Upper lobe of left lung (tissue), 6 donors: ENCODE data around the gene PARP12. TPM values are rescaled to one million over a fixed set of nuclear protein-coding genes. Genes with fewer than 3 reads are reported as not detected.

Source experiments
- ATAC-seq, 2 donors: fragments of 200-7000 bp; cut with Tn5 transposase; one replicate each; pipeline ENCODE4 v1.9.1; 2022; ENCODE audit warnings: mild to moderate bottlenecking in 2 of 2, moderate library complexity in 2 of 2; ENCODE audit not compliant: low FRiP score in 2 of 2
- DNase-seq, 2 donors: peaks; one replicate each; pipeline ENCODE4 v3.0.0-alpha.2; 2019 to 2020
- H3K27ac ChIP-seq, 4 donors: fragments of 200-600 bp; sonication (generic); one replicate each; pipeline ENCODE4 v1.5.1; 2016 to 2019
- H3K27me3 ChIP-seq, 4 donors: fragments of 200-600 bp; sonication (generic); one replicate each; pipeline ENCODE4 v1.5.1; 2017 to 2019
- H3K36me3 ChIP-seq, 4 donors: fragments of 200-600 bp; sonication (generic); one replicate each; pipeline ENCODE4 v1.5.1; 2016 to 2019
- H3K4me1 ChIP-seq, 4 donors: fragments of 200-600 bp; sonication (generic); one replicate each; pipeline ENCODE4 v1.5.1; 2018 to 2019
- H3K4me3 ChIP-seq, 4 donors: fragments of 200-600 bp; sonication (generic); one replicate each; pipeline ENCODE4 v1.5.1; 2017 to 2019; ENCODE audit warnings: mild to moderate bottlenecking in 2 of 4, moderate library complexity in 1 of 4
- H3K9me3 ChIP-seq, 4 donors: fragments of 200-600 bp; sonication (generic); one replicate each; pipeline ENCODE4 v1.5.1; 2018 to 2019
- EP300 ChIP-seq, 4 donors: sonication (generic); formaldehyde crosslinking; IDR thresholded peaks; one replicate each; pipeline ENCODE4 v1.5.1; 2017; ENCODE audit warnings: antibody characterized with exemption in 4 of 4, control low read depth in 2 of 4
- POLR2A ChIP-seq, 4 donors: fragments of 450-650 bp; IDR thresholded peaks; one replicate each; pipeline ENCODE4 v1.5.1; 2016 to 2017; ENCODE audit warnings: antibody characterized with exemption in 4 of 4, mild to moderate bottlenecking in 2 of 4
- POLR2AphosphoS5 ChIP-seq, 2 donors: sonication (generic); formaldehyde crosslinking; IDR thresholded peaks; one replicate each; pipeline ENCODE4 v1.5.1; 2017; ENCODE audit warnings: antibody characterized with exemption in 2 of 2
- WGBS, 2 donors: methylation state at CpG; one replicate each; pipeline ENCODE4 v1.1.5; 2017 to 2018; 5-methylcytosine and 5-hydroxymethylcytosine counted together
- total RNA-seq, 6 donors: library from RNA; depleted of rRNA in 4 of 6; stranded (reverse); fragments of >200 nt in 4 of 6; gene quantifications; one replicate each; pipeline versions ENCODE4 v1.1.0 to v1.2.1, GENCODE V29; 2016 to 2021
- TF ChIP-seq, protein P1 (sequence below), 6 experiments: fragments of 450-650 bp in 4 of 6; fragments of 200-600 bp in 2 of 6; sonication (generic) in 2 of 6; IDR thresholded peaks; one replicate each; pipeline ENCODE4 v1.5.1; 2016 to 2019; ENCODE audit warnings: antibody characterized with exemption in 6 of 6
- donor health status: DM: no; HTN: no; CAD: no; lungs with moderate emphysema.
- donor health status: DM: no; HTN: yes; CAD: no; lungs with severe emphysema.

PARP12 gene
- total RNA-seq, 6 donors from 2014 or later, result 74.8 to 151 (median 100) TPM

DNA sequence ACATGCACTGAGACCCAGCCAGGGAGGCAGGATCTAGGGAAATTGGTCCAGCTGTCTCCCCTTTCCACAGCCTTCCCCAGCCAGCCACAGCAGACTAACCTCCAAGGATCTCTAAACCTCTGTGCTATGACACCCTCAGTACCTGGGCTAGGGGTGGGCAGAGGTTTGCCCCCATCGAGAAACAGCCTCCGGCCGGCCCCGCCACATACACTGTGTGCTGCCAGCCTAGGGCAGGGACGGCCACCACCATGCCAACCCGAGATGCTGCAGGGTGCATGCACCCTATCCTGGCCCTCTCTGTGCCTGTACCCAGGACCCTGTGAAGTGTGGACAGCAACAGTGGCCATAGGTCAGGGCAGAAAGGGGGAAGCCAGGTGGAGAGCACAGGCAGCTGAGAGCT is 58.1 kb downstream of the PARP12 start:
- TF ChIP-seq POLR2AphosphoS5 (IDR thresholded peaks at IDR 0.05) (no peak), POLR2A (IDR thresholded peaks at IDR 0.05) (no peak), EP300 (IDR thresholded peaks at IDR 0.05) (no peak)
- TF ChIP-seq, protein P1, sequence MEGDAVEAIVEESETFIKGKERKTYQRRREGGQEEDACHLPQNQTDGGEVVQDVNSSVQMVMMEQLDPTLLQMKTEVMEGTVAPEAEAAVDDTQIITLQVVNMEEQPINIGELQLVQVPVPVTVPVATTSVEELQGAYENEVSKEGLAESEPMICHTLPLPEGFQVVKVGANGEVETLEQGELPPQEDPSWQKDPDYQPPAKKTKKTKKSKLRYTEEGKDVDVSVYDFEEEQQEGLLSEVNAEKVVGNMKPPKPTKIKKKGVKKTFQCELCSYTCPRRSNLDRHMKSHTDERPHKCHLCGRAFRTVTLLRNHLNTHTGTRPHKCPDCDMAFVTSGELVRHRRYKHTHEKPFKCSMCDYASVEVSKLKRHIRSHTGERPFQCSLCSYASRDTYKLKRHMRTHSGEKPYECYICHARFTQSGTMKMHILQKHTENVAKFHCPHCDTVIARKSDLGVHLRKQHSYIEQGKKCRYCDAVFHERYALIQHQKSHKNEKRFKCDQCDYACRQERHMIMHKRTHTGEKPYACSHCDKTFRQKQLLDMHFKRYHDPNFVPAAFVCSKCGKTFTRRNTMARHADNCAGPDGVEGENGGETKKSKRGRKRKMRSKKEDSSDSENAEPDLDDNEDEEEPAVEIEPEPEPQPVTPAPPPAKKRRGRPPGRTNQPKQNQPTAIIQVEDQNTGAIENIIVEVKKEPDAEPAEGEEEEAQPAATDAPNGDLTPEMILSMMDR (IDR thresholded peaks at IDR 0.05), result no peak
- Histone ChIP-seq H3K4me3 (no peak overlapping the region), H3K4me1 (no peaks in the 10 kb centered on the region), H3K36me3 (peaks cover 0 to 9% (median 0%) of the 10 kb centered on the region in 4 donors), H3K27me3 (no peaks in the 10 kb centered on the region), H3K9me3 (no peaks in the 10 kb centered on the region), H3K27ac (no peak overlapping the region)
- no peak for DNase-seq
- ATAC-seq, result no peak
- WGBS, 2 donors, result 93% methylated on average over 6 of the region's 6 CpGs; no CpG with 5 or more reads in 1 of the 2 donors

DNA sequence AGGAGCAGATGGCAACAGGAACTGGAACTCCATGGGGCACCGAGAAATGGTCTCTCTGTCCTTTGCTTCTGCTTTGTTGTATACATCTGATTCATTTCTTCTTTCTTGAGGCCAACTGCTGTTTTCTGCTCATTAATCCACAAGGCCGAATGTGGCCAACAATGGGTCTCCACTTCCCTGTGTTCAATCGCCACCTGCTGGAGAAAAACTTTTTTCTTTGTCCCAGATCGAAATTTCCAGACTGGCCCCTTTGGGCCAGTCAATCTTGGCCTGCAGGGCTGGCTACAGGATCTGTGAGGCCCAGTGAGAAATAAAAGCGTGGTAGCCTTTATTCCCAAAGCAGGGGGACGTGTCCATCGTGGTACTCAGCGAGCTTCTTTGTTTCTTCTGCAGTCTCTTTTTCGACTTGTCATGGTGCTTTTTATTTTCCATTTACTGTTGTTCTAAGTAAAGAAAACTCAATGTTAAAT is 58.8 kb downstream of the PARP12 start:
- no peaks in the 10 kb centered on the region for H3K9me3 ChIP-seq
- 59 to 66% methylated on average over 9 of the region's 9 CpGs for WGBS, 2 donors
- DNase-seq, result no peak
- H3K36me3 ChIP-seq, result peaks cover 0 to 9% (median 0%) of the 10 kb centered on the region in 4 donors
- H3K27me3 ChIP-seq, result no peaks in the 10 kb centered on the region
- H3K4me1 ChIP-seq, result no peaks in the 10 kb centered on the region
- peak in 1 of 2 donors; percentile 31 for ATAC-seq
- no peak overlapping the region for H3K27ac ChIP-seq
- no peak overlapping the region for H3K4me3 ChIP-seq
- TF ChIP-seq POLR2AphosphoS5 (IDR thresholded peaks at IDR 0.05), result no peak
- no peak for TF ChIP-seq POLR2A (IDR thresholded peaks at IDR 0.05)
- TF ChIP-seq, protein P1 (IDR thresholded peaks at IDR 0.05), result peak in 5 of 6 experiments; percentile 24 to 45 (median 36)

DNA sequence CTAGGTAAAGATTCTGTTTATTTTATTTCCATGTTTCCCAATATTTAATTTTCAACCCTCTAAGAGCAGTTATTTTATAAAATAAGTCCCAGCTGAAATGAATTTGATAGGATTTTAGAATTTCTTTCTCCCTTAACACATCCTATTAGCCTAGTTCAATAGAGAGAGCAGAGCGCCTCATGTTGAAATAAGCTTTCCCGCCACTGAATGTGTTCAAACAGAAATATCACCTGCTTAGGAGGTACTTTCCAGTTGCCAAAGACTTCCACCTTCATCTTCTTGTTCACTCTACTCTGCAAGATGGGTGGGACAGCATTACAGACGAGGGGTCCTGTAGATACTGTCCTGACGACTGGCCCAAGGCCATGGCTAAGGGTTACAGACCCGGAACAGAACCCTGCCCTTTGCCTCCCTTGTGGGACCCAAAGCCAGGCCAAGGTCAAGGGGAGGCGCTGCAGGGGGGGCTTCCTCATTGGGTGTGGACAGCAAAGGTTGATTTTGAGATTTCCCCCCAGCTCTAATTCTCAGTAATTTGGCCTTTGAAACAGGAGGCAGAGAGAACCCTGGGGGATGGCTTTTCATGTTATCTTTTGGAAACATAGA is 62.0 kb downstream of the PARP12 start:
- Histone ChIP-seq H3K36me3 (no peaks in the 10 kb centered on the region), H3K4me1 (peaks cover 0 to 1% (median 0%) of the 10 kb centered on the region in 4 donors), H3K9me3 (no peaks in the 10 kb centered on the region), H3K27me3 (no peaks in the 10 kb centered on the region), H3K4me3 (no peak overlapping the region), H3K27ac (no peak overlapping the region)
- TF ChIP-seq, protein P1 (IDR thresholded peaks at IDR 0.05), result no peak
- no peak for TF ChIP-seq POLR2A (IDR thresholded peaks at IDR 0.05)
- no peak for TF ChIP-seq POLR2AphosphoS5 (IDR thresholded peaks at IDR 0.05)
- ATAC-seq (no peak), DNase-seq (no peak)
- 87 to 95% methylated on average over 5 to 6 of the region's 6 CpGs for WGBS, 2 donors

DNA sequence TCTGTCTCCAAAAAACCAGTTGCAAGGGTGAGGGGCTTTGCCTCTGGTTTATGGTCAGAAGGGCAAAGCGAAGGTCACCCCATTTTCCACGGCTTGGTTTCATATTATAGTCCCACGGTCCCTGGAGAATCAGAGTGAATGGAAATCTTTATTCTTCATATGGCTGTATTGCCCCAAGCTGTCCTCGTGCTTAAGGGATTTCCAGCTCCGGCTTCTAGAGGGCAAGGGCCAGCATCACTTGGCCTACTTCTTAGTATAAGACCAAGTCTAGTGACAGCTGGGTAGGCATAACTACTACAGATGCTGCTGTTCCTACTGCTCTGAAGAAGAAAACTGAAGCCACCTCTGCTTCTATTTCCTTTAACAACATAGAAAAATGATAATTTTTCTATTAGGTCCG is 63.2 kb downstream of the PARP12 start:
- H3K9me3 ChIP-seq, result no peaks in the 10 kb centered on the region
- no peak overlapping the region for H3K27ac ChIP-seq
- no peaks in the 10 kb centered on the region for H3K27me3 ChIP-seq
- peaks cover 7 to 12% (median 8%) of the 10 kb centered on the region in 4 donors for H3K4me1 ChIP-seq
- 90 to 91% methylated on average over 6 of the region's 6 CpGs for WGBS, 2 donors
- DNase-seq, result no peak
- TF ChIP-seq EP300 (IDR thresholded peaks at IDR 0.05) (no peak), POLR2A (IDR thresholded peaks at IDR 0.05) (no peak), POLR2AphosphoS5 (IDR thresholded peaks at IDR 0.05) (no peak)
- TF ChIP-seq, protein P1 (IDR thresholded peaks at IDR 0.05), result no peak
- H3K4me3 ChIP-seq, result no peak overlapping the region
- H3K36me3 ChIP-seq, result no peaks in the 10 kb centered on the region
- no peak for ATAC-seq

DNA sequence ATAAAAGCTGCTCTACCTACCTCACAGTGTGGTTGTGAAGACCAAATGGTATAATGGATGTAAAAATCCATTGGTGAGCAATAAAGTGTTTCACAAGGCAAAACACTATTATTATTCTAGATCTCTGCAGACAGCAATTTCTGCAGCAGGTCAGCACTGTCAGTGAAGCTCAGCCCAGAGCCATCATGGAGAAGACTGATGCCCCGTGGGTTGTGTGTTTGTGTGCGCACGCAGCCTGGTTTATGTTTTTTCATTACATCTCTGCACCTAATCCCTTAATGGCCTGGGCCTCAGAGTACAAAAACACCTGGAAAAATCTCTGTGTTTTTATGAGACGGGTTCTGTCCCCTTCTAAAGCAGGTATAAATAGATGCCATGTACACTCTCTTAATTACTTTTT is 64.2 kb downstream of the PARP12 start:
- TF ChIP-seq EP300 (IDR thresholded peaks at IDR 0.05), result no peak
- TF ChIP-seq POLR2A (IDR thresholded peaks at IDR 0.05), result no peak
- TF ChIP-seq, protein P1 (IDR thresholded peaks at IDR 0.05), result no peak
- 96% methylated on average over 4 of the region's 4 CpGs for WGBS, 2 donors
- no peak overlapping the region for H3K27ac ChIP-seq
- H3K4me1 ChIP-seq, result peaks cover 8 to 13% (median 9%) of the 10 kb centered on the region in 4 donors
- no peaks in the 10 kb centered on the region for H3K27me3 ChIP-seq
- no peaks in the 10 kb centered on the region for H3K9me3 ChIP-seq
- no peaks in the 10 kb centered on the region for H3K36me3 ChIP-seq
- DNase-seq (no peak), ATAC-seq (no peak)
- no peak overlapping the region for H3K4me3 ChIP-seq
